CD8-positive, alpha-beta memory T cell (primary cell): Measurements from ENCODE around the gene ZNF512B. TPM values are rescaled to one million over a fixed set of nuclear protein-coding genes. Genes with fewer than 3 reads are reported as not detected.

ENCODE experiments used
- CTCF ChIA-PET: fragments of 350-600 bp; sonication (Branson Sonifier 250); formaldehyde crosslinking; loops from one replicate; lab custom pipeline; 2021; ENCODE audit warnings: antibody characterized with exemption; lab: Charles Lee
- POLR2A ChIA-PET: fragments of 350-600 bp; sonication (Branson Sonifier 250); formaldehyde crosslinking; loops from one replicate; lab custom pipeline; 2021; ENCODE audit warnings: antibody characterized with exemption; lab: Charles Lee
- DNase-seq, 5 donors: peaks; one replicate each; pipeline versions ENCODE4 v3.0.0 to v3.0.0-alpha.2; 2020 to 2022; ENCODE audit warnings: mixed read lengths in 1 of 5
- H3K27ac ChIP-seq: one replicate; pipeline ENCODE4 v1.7.0; 2013; ENCODE audit warnings: low read depth, mild to moderate bottlenecking, low read length, moderate library complexity
- H3K27me3 ChIP-seq: 2 replicates; pipeline ENCODE4 v1.7.0; 2013; ENCODE audit warnings: low read length, mild to moderate bottlenecking; ENCODE audit not compliant: insufficient read depth, poor library complexity, severe bottlenecking
- H3K36me3 ChIP-seq: 2 replicates; pipeline ENCODE4 v1.7.0; 2013; ENCODE audit warnings: mild to moderate bottlenecking, low read length, moderate library complexity; ENCODE audit not compliant: insufficient read depth
- H3K4me1 ChIP-seq: 2 replicates; pipeline ENCODE4 v1.7.0; 2013; ENCODE audit warnings: mild to moderate bottlenecking, low read length, moderate library complexity; ENCODE audit not compliant: insufficient read depth
- H3K4me3 ChIP-seq: 2 replicates; pipeline ENCODE4 v1.7.0; 2013; ENCODE audit warnings: mild to moderate bottlenecking, low read length
- H3K9me3 ChIP-seq: 2 replicates; pipeline ENCODE4 v1.7.0; 2013; ENCODE audit warnings: mild to moderate bottlenecking, low read length
- H3K27ac Mint-ChIP-seq, 8 donors: one replicate each; pipeline ENCODE4 v1.8.0; 2020 to 2021; ENCODE audit warnings: mixed read lengths in 8 of 8, mild to moderate bottlenecking in 6 of 8, inconsistent platforms in 3 of 8, moderate library complexity in 3 of 8
- H3K27me3 Mint-ChIP-seq, 2 donors: one replicate each; pipeline ENCODE4 v1.8.0; 2020 to 2021; ENCODE audit warnings: mixed read lengths in 2 of 2, mild to moderate bottlenecking in 1 of 2, moderate library complexity in 1 of 2
- H3K36me3 Mint-ChIP-seq, 3 donors: one replicate each; pipeline ENCODE4 v1.8.0; 2020 to 2021; ENCODE audit warnings: mixed read lengths in 3 of 3, inconsistent platforms in 1 of 3, mild to moderate bottlenecking in 1 of 3
- H3K4me1 Mint-ChIP-seq, 3 donors: one replicate each; pipeline ENCODE4 v1.8.0; 2020 to 2021; ENCODE audit warnings: mixed read lengths in 3 of 3, inconsistent platforms in 1 of 3, mild to moderate bottlenecking in 1 of 3
- H3K4me3 Mint-ChIP-seq, 7 donors: one replicate each; pipeline ENCODE4 v1.8.0; 2020 to 2021; ENCODE audit warnings: mixed read lengths in 7 of 7, mild to moderate bottlenecking in 6 of 7, moderate library complexity in 4 of 7, inconsistent platforms in 2 of 7
- H3K9me3 Mint-ChIP-seq, 5 donors: one replicate each; pipeline ENCODE4 v1.8.0; 2020 to 2022; ENCODE audit warnings: mixed read lengths in 5 of 5, mild to moderate bottlenecking in 3 of 5, moderate library complexity in 2 of 5, inconsistent platforms in 1 of 5
- polyA plus RNA-seq: library from polyadenylated mRNA; unstranded; fragments of 300-500 nt; fragmentation: Illumina TruSeq; gene quantifications from one replicate; pipeline ENCODE4 v1.2.3, GENCODE V29; 2021
- total RNA-seq, 2 experiments: library from RNA; stranded (reverse); gene quantifications; one replicate each; pipeline ENCODE4 v1.2.3, GENCODE V29; 2021

The ZNF512B gene
- total and polyA plus RNA-seq, 3 experiments from 2014 or later, result 1.0 to 12.1 (median 11.5) TPM

GRCh38 chr20:63940071-63940471, 29.7 kb downstream of the ZNF512B start:
- Histone ChIP-seq H3K27me3 (no peaks in the 10 kb centered on the region), H3K36me3 (peaks cover 17% of the 10 kb centered on the region), H3K9me3 (no peaks in the 10 kb centered on the region), H3K4me3 (no peak overlapping the region), H3K27ac (no peak overlapping the region), H3K4me1 (peaks cover 24% of the 10 kb centered on the region)
- H3K9me3 Mint-ChIP-seq, result no peaks in the 10 kb centered on the region
- DNase-seq, result no peak
- H3K27me3 Mint-ChIP-seq, result no peaks in the 10 kb centered on the region
- H3K4me3 Mint-ChIP-seq, result peak overlapping the region in 1 of 7 donors; percentile 27
- ChIA-PET CTCF (no interaction called here), POLR2A (interaction anchor here (0.6 kb wide), 1 partner anchor 10 kb away, joined by 3 read pairs; no protein-coding TSS in a partner anchor)
- H3K4me1 Mint-ChIP-seq, result peaks cover 13 to 22% (median 15%) of the 10 kb centered on the region in 3 donors
- H3K27ac Mint-ChIP-seq, result no peak overlapping the region
- H3K36me3 Mint-ChIP-seq, result peaks cover 0 to 52% (median under 1%) of the 10 kb centered on the region in 3 donors

GRCh38 chr20:63939061-63939935, 30.4 kb downstream of the ZNF512B start:
- peak overlapping the region in 1 of 7 donors; percentile 27 for H3K4me3 Mint-ChIP-seq

GRCh38 chr20:63937596-63937995, 32.1 kb downstream of the ZNF512B start:
- H3K36me3 Mint-ChIP-seq, result peaks cover 0 to 59% (median 2%) of the 10 kb centered on the region in 3 donors
- peak in 1 of 5 donors; percentile 8 for DNase-seq
- Histone ChIP-seq H3K27me3 (no peaks in the 10 kb centered on the region), H3K4me3 (no peak overlapping the region), H3K36me3 (peaks cover 13% of the 10 kb centered on the region), H3K4me1 (peaks cover 20% of the 10 kb centered on the region), H3K9me3 (no peaks in the 10 kb centered on the region), H3K27ac (no peak overlapping the region)
- no peak overlapping the region for H3K4me3 Mint-ChIP-seq
- peak overlapping the region in 3 of 8 donors; percentile 7 to 52 (median 24) for H3K27ac Mint-ChIP-seq
- ChIA-PET POLR2A (interaction anchor here (0.7 kb wide), 1 partner anchor 24 kb away, joined by 4 read pairs; no protein-coding TSS in a partner anchor), CTCF (no interaction called here)
- H3K27me3 Mint-ChIP-seq, result no peaks in the 10 kb centered on the region
- H3K9me3 Mint-ChIP-seq, result no peaks in the 10 kb centered on the region
- peaks cover 11 to 22% (median 21%) of the 10 kb centered on the region in 3 donors for H3K4me1 Mint-ChIP-seq

More at GRCh38 chr20:63939061-63939935, 30.4 kb downstream of the ZNF512B start:
- ChIA-PET CTCF (no interaction called here), POLR2A (interaction anchor here (0.6 kb wide), 1 partner anchor 9 kb away, joined by 3 read pairs; no protein-coding TSS in a partner anchor)
- H3K27me3 Mint-ChIP-seq, result no peaks in the 10 kb centered on the region
- no peak overlapping the region for H3K27ac ChIP-seq
- H3K4me1 ChIP-seq, result peaks cover 24% of the 10 kb centered on the region
- H3K27ac Mint-ChIP-seq, result no peak overlapping the region
- no peaks in the 10 kb centered on the region for H3K9me3 ChIP-seq
- no peaks in the 10 kb centered on the region for H3K9me3 Mint-ChIP-seq
- no peaks in the 10 kb centered on the region for H3K27me3 ChIP-seq
- H3K36me3 ChIP-seq, result peaks cover 17% of the 10 kb centered on the region
- DNase-seq, result peak in 3 of 5 donors; percentile 9 to 54 (median 19)
- H3K4me1 Mint-ChIP-seq, result peaks cover 12 to 22% (median 21%) of the 10 kb centered on the region in 3 donors
- peaks cover 0 to 56% (median 2%) of the 10 kb centered on the region in 3 donors for H3K36me3 Mint-ChIP-seq
- H3K4me3 ChIP-seq, result no peak overlapping the region

GRCh38 chr20:63935447-63935846, 34.3 kb downstream of the ZNF512B start:
- Histone ChIP-seq H3K9me3 (no peaks in the 10 kb centered on the region), H3K36me3 (peaks cover 25% of the 10 kb centered on the region), H3K4me3 (no peak overlapping the region), H3K4me1 (no peaks in the 10 kb centered on the region), H3K27me3 (no peaks in the 10 kb centered on the region), H3K27ac (no peak overlapping the region)
- Mint-ChIP-seq H3K4me3 (no peak overlapping the region), H3K36me3 (peaks cover 0 to 66% (median 4%) of the 10 kb centered on the region in 3 donors), H3K27me3 (no peaks in the 10 kb centered on the region), H3K9me3 (no peaks in the 10 kb centered on the region), H3K4me1 (peaks cover 1 to 8% (median 7%) of the 10 kb centered on the region in 3 donors), H3K27ac (peak overlapping the region in 1 of 8 donors; percentile 74)
- ChIA-PET CTCF (no interaction called here), POLR2A (no interaction called here)
- DNase-seq, result peak in 1 of 5 donors; percentile 26

GRCh38 chr20:63934271-63935068, 35.3 kb downstream of the ZNF512B start:
- Mint-ChIP-seq H3K4me1 (peaks cover 1 to 8% (median 7%) of the 10 kb centered on the region in 3 donors), H3K9me3 (no peaks in the 10 kb centered on the region), H3K36me3 (peaks cover 0 to 68% (median 7%) of the 10 kb centered on the region in 3 donors), H3K27me3 (no peaks in the 10 kb centered on the region), H3K27ac (peak overlapping the region in 3 of 8 donors; percentile 29 to 68 (median 67)), H3K4me3 (no peak overlapping the region)
- ChIA-PET POLR2A (no interaction called here), CTCF (no interaction called here)
- H3K36me3 ChIP-seq, result peaks cover 21% of the 10 kb centered on the region
- DNase-seq, result peak in 1 of 5 donors; percentile 40
- H3K9me3 ChIP-seq, result no peaks in the 10 kb centered on the region
- H3K27ac ChIP-seq, result no peak overlapping the region
- no peak overlapping the region for H3K4me3 ChIP-seq
- no peaks in the 10 kb centered on the region for H3K27me3 ChIP-seq
- no peaks in the 10 kb centered on the region for H3K4me1 ChIP-seq

GRCh38 chr20:63933646-63934045, 36.1 kb downstream of the ZNF512B start:
- H3K9me3 ChIP-seq, result no peaks in the 10 kb centered on the region
- ChIA-PET CTCF (no interaction called here), POLR2A (no interaction called here)
- H3K27ac ChIP-seq, result no peak overlapping the region
- H3K4me3 Mint-ChIP-seq, result no peak overlapping the region
- H3K27me3 Mint-ChIP-seq, result no peaks in the 10 kb centered on the region
- H3K36me3 Mint-ChIP-seq, result peaks cover 0 to 75% (median 8%) of the 10 kb centered on the region in 3 donors
- no peak overlapping the region for H3K27ac Mint-ChIP-seq
- no peaks in the 10 kb centered on the region for H3K27me3 ChIP-seq
- peak in 1 of 5 donors; percentile 26 for DNase-seq
- H3K4me3 ChIP-seq, result no peak overlapping the region
- H3K9me3 Mint-ChIP-seq, result no peaks in the 10 kb centered on the region
- peaks cover 25% of the 10 kb centered on the region for H3K36me3 ChIP-seq
- H3K4me1 ChIP-seq, result no peaks in the 10 kb centered on the region
- peaks cover 1 to 8% (median 7%) of the 10 kb centered on the region in 3 donors for H3K4me1 Mint-ChIP-seq

GRCh38 chr20:63932606-63933160, 37.0 kb downstream of the ZNF512B start:
- Mint-ChIP-seq H3K27ac (no peak overlapping the region), H3K4me3 (no peak overlapping the region), H3K27me3 (no peaks in the 10 kb centered on the region), H3K4me1 (peaks cover 4 to 8% (median 5%) of the 10 kb centered on the region in 3 donors), H3K36me3 (peaks cover 0 to 80% (median 8%) of the 10 kb centered on the region in 3 donors), H3K9me3 (no peaks in the 10 kb centered on the region)
- H3K27me3 ChIP-seq, result no peaks in the 10 kb centered on the region
- no peak overlapping the region for H3K4me3 ChIP-seq
- CTCF ChIA-PET, result no interaction called here
- no peak overlapping the region for H3K27ac ChIP-seq
- POLR2A ChIA-PET, result no interaction called here
- DNase-seq, result no peak
- no peaks in the 10 kb centered on the region for H3K4me1 ChIP-seq
- H3K9me3 ChIP-seq, result no peaks in the 10 kb centered on the region
- peaks cover 33% of the 10 kb centered on the region for H3K36me3 ChIP-seq
